Fibroblast of lung (primary cell): ENCODE results near the gene KDM2B.

Source experiments
- CTCF ChIP-seq, 2 donors: IDR thresholded peaks in 1 of 2; conservative IDR thresholded peaks in 1 of 2; 1 replicate in 1 of 2; 2 replicates in 1 of 2; pipeline ENCODE4 v1.5.1; 2011 to 2012; ENCODE audit warnings: low read length in 2 of 2, control low read depth in 1 of 2, inconsistent platforms in 1 of 2, low read depth in 1 of 2, mild to moderate bottlenecking in 1 of 2
- EZH2 ChIP-seq: IDR thresholded peaks from 2 replicates; pipeline ENCODE4 v1.5.1; 2012; ENCODE audit warnings: low read length, control low read depth, mild to moderate bottlenecking; ENCODE audit errors: missing control alignments

GRCh38 chr12:121529184-121529583, 51.6 kb downstream of the KDM2B start:
- TF ChIP-seq CTCF (conservative IDR thresholded peaks at IDR 0.05 in 1 of 2, IDR thresholded peaks at IDR 0.05 in 1 of 2; ENCODE audit: low read depth in 1 of 2, low read length in 2 of 2) (no peak), EZH2 (no peak)
